H9 (cell line): ENCODE data around the gene WFDC1. TPM values are rescaled to one million over a fixed set of nuclear protein-coding genes. Genes with fewer than 3 reads are reported as not detected.

ENCODE experiments used
- DNase-seq: peaks from one replicate; pipeline ENCODE4 v3.0.0-alpha.2; 2017
- H2AFZ ChIP-seq: one replicate; pipeline ENCODE4 v1.6.1; 2013; ENCODE audit warnings: mild to moderate bottlenecking, low read length, control low read depth, moderate library complexity
- H2AK5ac ChIP-seq: 2 replicates; pipeline ENCODE4 v1.6.1; 2013; ENCODE audit warnings: low read length, control low read depth, mixed read lengths; ENCODE audit not compliant: insufficient read length
- H2BK120ac ChIP-seq: one replicate; pipeline ENCODE4 v1.6.1; 2013; ENCODE audit warnings: low read depth, mild to moderate bottlenecking, low read length, control low read depth, inconsistent platforms; ENCODE audit not compliant: poor library complexity, severe bottlenecking
- H2BK12ac ChIP-seq: 2 replicates; pipeline ENCODE4 v1.6.1; 2013; ENCODE audit warnings: low read length, control low read depth, mixed read lengths, low read depth; ENCODE audit not compliant: insufficient read length
- H2BK15ac ChIP-seq: 2 replicates; pipeline ENCODE4 v1.6.1; 2013; ENCODE audit warnings: low read depth, low read length, control low read depth
- H2BK20ac ChIP-seq: one replicate; pipeline ENCODE4 v1.6.1; 2013; ENCODE audit warnings: low read depth, mild to moderate bottlenecking, low read length, control low read depth, inconsistent platforms; ENCODE audit not compliant: poor library complexity, severe bottlenecking
- H2BK5ac ChIP-seq: 2 replicates; pipeline ENCODE4 v1.6.1; 2013; ENCODE audit warnings: low read length, control low read depth, mixed read lengths; ENCODE audit not compliant: insufficient read length
- H3K14ac ChIP-seq: 2 replicates; pipeline ENCODE4 v1.6.1; 2013; ENCODE audit warnings: low read length, control low read depth; ENCODE audit not compliant: insufficient read depth
- H3K18ac ChIP-seq: 2 replicates; pipeline ENCODE4 v1.6.1; 2013; ENCODE audit warnings: low read depth, mild to moderate bottlenecking, mixed read lengths, low read length, control low read depth; ENCODE audit not compliant: insufficient read length
- H3K23ac ChIP-seq: 2 replicates; pipeline ENCODE4 v1.6.1; 2013; ENCODE audit warnings: low read length, control low read depth, mixed read lengths, low read depth; ENCODE audit not compliant: insufficient read length
- H3K23me2 ChIP-seq: 2 replicates; pipeline ENCODE4 v1.6.1; 2013; ENCODE audit warnings: low read depth, mild to moderate bottlenecking, mixed read lengths, low read length, control low read depth; ENCODE audit not compliant: insufficient read length, poor library complexity, severe bottlenecking
- H3K27ac ChIP-seq: 2 replicates; pipeline ENCODE4 v1.5.1; 2013; ENCODE audit warnings: low read length, control low read depth, mixed read lengths, low read depth; ENCODE audit not compliant: insufficient read length
- H3K27me3 ChIP-seq: 2 replicates; pipeline ENCODE4 v1.6.1; 2013; ENCODE audit warnings: low read length, control low read depth, inconsistent platforms; ENCODE audit not compliant: insufficient read depth
- H3K4ac ChIP-seq: 2 replicates; pipeline ENCODE4 v1.6.1; 2013; ENCODE audit warnings: low read depth, mild to moderate bottlenecking, control low read depth, inconsistent platforms, low read length, moderate library complexity
- H3K4me1 ChIP-seq: 2 replicates; pipeline ENCODE4 v1.6.1; 2013; ENCODE audit warnings: low read length, control low read depth, inconsistent platforms; ENCODE audit not compliant: insufficient read depth
- H3K4me2 ChIP-seq: 2 replicates; pipeline ENCODE4 v1.6.1; 2013; ENCODE audit warnings: low read length, control low read depth, mixed read lengths; ENCODE audit not compliant: insufficient read length, insufficient read depth
- H3K56ac ChIP-seq: 2 replicates; pipeline ENCODE4 v1.6.1; 2013; ENCODE audit warnings: low read depth, mild to moderate bottlenecking, mixed read lengths, low read length, control low read depth; ENCODE audit not compliant: insufficient read length
- H3K79me1 ChIP-seq: 2 replicates; pipeline ENCODE4 v1.6.1; 2013; ENCODE audit warnings: low read depth, mild to moderate bottlenecking, moderate library complexity, low read length, control low read depth, inconsistent platforms; ENCODE audit not compliant: insufficient read depth, poor library complexity, severe bottlenecking
- H3K79me2 ChIP-seq: 2 replicates; pipeline ENCODE4 v1.6.1; 2013; ENCODE audit warnings: low read length, control low read depth, inconsistent platforms; ENCODE audit not compliant: insufficient read depth
- H3K9ac ChIP-seq: 2 replicates; pipeline ENCODE4 v1.6.1; 2013; ENCODE audit warnings: low read length, control low read depth, mixed read lengths; ENCODE audit not compliant: insufficient read length; ENCODE audit errors: extremely low read depth
- H3K9me3 ChIP-seq: one replicate; pipeline ENCODE4 v1.6.1; 2013; ENCODE audit warnings: low read depth, low read length, inconsistent platforms; ENCODE audit not compliant: control insufficient read depth
- H3T11ph ChIP-seq: one replicate; pipeline ENCODE4 v1.6.1; 2013; ENCODE audit warnings: mild to moderate bottlenecking, low read length, control low read depth, inconsistent platforms
- H4K20me1 ChIP-seq: one replicate; pipeline ENCODE4 v1.6.1; 2013; ENCODE audit not compliant: control insufficient read depth, insufficient read length, insufficient read depth
- H4K5ac ChIP-seq: 2 replicates; pipeline ENCODE4 v1.6.1; 2013; ENCODE audit warnings: low read depth, mild to moderate bottlenecking, mixed read lengths, low read length, control low read depth; ENCODE audit not compliant: insufficient read length
- H4K8ac ChIP-seq: replicated peaks from 2 replicates; pipeline ENCODE4 v1.6.1; 2013; ENCODE audit warnings: low read length, control low read depth, mixed read lengths, low read depth; ENCODE audit not compliant: insufficient read length
- H4K91ac ChIP-seq: 2 replicates; pipeline ENCODE4 v1.6.1; 2013; ENCODE audit warnings: low read depth, mild to moderate bottlenecking, moderate library complexity, mixed read lengths, low read length, control low read depth; ENCODE audit not compliant: insufficient read length
- H3K27ac Mint-ChIP-seq, 3 experiments: 2 replicates in 2 of 3; 3 replicates in 1 of 3; pipeline ENCODE4 v1.8.0; 2020 to 2021; ENCODE audit warnings: mixed read lengths in 3 of 3, mild to moderate bottlenecking in 1 of 3, moderate library complexity in 1 of 3
- H3K27me3 Mint-ChIP-seq: 2 replicates; pipeline ENCODE4 v1.8.0; 2021; ENCODE audit warnings: low read depth, mild to moderate bottlenecking, moderate library complexity, mixed read lengths
- H3K36me3 Mint-ChIP-seq, 3 experiments: 2 replicates in 2 of 3; 3 replicates in 1 of 3; pipeline ENCODE4 v1.8.0; 2020 to 2021; ENCODE audit warnings: low read depth in 3 of 3, mixed read lengths in 3 of 3; ENCODE audit not compliant: insufficient read depth in 1 of 3
- H3K4me1 Mint-ChIP-seq, 2 experiments: 2 replicates each; pipeline ENCODE4 v1.8.0; 2020; ENCODE audit warnings: mixed read lengths in 2 of 2
- H3K4me3 Mint-ChIP-seq, 2 experiments: 2 replicates in 1 of 2; 3 replicates in 1 of 2; pipeline ENCODE4 v1.8.0; 2020 to 2021; ENCODE audit warnings: mild to moderate bottlenecking in 2 of 2, mixed read lengths in 2 of 2, moderate library complexity in 1 of 2
- H3K9me3 Mint-ChIP-seq, 2 experiments: 2 replicates in 1 of 2; 3 replicates in 1 of 2; pipeline ENCODE4 v1.8.0; 2020; ENCODE audit warnings: mild to moderate bottlenecking in 2 of 2, mixed read lengths in 2 of 2, moderate library complexity in 1 of 2
- WGBS: extraction: QIAGEN DNeasy Blood & Tissue Kit; methylation state at CpG from one replicate; pipeline ENCODE4 v1.1.7; 2013; ENCODE audit warnings: missing lambda C conversion rate, low lambda C conversion rate, mixed read lengths; ENCODE audit not compliant: insufficient read length; ENCODE audit errors: extremely low coverage; 5-methylcytosine and 5-hydroxymethylcytosine counted together
- total RNA-seq: library from RNA; stranded (reverse); gene quantifications from 2 replicates; pipeline ENCODE4 v1.2.1, GENCODE V29; 2021
- TF ChIP-seq, protein P1 (sequence below): fragments of 200-600 bp; sonication (generic); conservative IDR thresholded peaks from 3 replicates; pipeline ENCODE4 v1.8.0; 2021; ENCODE audit warnings: antibody characterized with exemption, mild to moderate bottlenecking

WFDC1 gene
- total RNA-seq, 1 experiment from 2014 or later = 0.24 TPM

DNA sequence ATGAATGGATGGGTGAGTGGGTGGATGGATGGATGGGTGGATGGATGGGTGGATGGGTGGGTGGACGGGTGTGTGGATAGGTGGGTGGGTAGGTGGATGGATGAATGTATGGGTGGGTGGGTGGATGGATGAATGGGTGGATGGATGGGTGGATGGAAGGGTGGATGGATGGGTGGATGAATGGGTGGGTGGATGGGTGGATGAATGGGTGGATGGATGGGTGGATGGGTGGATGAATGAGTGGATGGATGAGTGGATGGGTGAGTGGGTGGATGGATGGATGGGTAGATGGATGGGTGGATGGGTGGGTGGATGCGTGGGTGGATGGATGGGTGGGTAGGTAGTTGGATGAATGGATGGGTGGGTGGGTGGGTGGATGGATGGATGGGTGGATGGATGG lies 60.5 kb downstream of the WFDC1 start:
- Histone ChIP-seq H3K4me2 (no peak overlapping the region), H3K79me1 (no peaks in the 10 kb centered on the region), H3K18ac (no peak overlapping the region), H2BK20ac (no peak overlapping the region), H3K23ac (no peak overlapping the region), H3K23me2 (no peaks in the 10 kb centered on the region), H4K8ac (no peak overlapping the region), H3T11ph (no peak overlapping the region), H3K9me3 (no peaks in the 10 kb centered on the region), H2BK5ac (no peak overlapping the region), H3K4ac (no peak overlapping the region), H3K9ac (no peak overlapping the region), H2BK15ac (no peak overlapping the region), H3K79me2 (no peaks in the 10 kb centered on the region), H2BK12ac (no peak overlapping the region), H4K20me1 (no peaks in the 10 kb centered on the region), H2BK120ac (no peak overlapping the region), H3K4me1 (no peaks in the 10 kb centered on the region), H2AFZ (no peak overlapping the region), H3K27me3 (no peaks in the 10 kb centered on the region), H3K56ac (no peak overlapping the region), H2AK5ac (no peak overlapping the region), H3K14ac (no peak overlapping the region), H4K91ac (no peak overlapping the region), H4K5ac (no peak overlapping the region), H3K27ac (no peak overlapping the region)
- TF ChIP-seq, protein P1, sequence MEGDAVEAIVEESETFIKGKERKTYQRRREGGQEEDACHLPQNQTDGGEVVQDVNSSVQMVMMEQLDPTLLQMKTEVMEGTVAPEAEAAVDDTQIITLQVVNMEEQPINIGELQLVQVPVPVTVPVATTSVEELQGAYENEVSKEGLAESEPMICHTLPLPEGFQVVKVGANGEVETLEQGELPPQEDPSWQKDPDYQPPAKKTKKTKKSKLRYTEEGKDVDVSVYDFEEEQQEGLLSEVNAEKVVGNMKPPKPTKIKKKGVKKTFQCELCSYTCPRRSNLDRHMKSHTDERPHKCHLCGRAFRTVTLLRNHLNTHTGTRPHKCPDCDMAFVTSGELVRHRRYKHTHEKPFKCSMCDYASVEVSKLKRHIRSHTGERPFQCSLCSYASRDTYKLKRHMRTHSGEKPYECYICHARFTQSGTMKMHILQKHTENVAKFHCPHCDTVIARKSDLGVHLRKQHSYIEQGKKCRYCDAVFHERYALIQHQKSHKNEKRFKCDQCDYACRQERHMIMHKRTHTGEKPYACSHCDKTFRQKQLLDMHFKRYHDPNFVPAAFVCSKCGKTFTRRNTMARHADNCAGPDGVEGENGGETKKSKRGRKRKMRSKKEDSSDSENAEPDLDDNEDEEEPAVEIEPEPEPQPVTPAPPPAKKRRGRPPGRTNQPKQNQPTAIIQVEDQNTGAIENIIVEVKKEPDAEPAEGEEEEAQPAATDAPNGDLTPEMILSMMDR = no peak
- DNase-seq = no peak
- Mint-ChIP-seq H3K27ac (no peak overlapping the region), H3K9me3 (no peaks in the 10 kb centered on the region; a peak in 1 of 5 replicates), H3K27me3 (peaks cover 3% of the 10 kb centered on the region), H3K4me3 (no peak overlapping the region), H3K36me3 (no peaks in the 10 kb centered on the region; a peak in 1 of 7 replicates), H3K4me1 (peaks cover 14 to 27% of the 10 kb centered on the region in 2 experiments)
- 100% methylated on average over 1 of the region's 2 CpGs for WGBS
